CD4-positive, alpha-beta T cell treated with Interleukin-6 at 100 ng/mL for 8 hours (primary cell): ENCODE measurements around the gene ATP2A3.
"Not testable (repeated sequence)": the region's sequence is repeated elsewhere in the genome, so short reads cannot be mapped to it uniquely, and the experiment has no call there.

ENCODE experiments used
- DNase-seq: peaks from one replicate; pipeline ENCODE4 v3.0.0-alpha.2; 2020; ENCODE audit warnings: mixed read lengths, low spot score

ATP2A3 gene

DNA sequence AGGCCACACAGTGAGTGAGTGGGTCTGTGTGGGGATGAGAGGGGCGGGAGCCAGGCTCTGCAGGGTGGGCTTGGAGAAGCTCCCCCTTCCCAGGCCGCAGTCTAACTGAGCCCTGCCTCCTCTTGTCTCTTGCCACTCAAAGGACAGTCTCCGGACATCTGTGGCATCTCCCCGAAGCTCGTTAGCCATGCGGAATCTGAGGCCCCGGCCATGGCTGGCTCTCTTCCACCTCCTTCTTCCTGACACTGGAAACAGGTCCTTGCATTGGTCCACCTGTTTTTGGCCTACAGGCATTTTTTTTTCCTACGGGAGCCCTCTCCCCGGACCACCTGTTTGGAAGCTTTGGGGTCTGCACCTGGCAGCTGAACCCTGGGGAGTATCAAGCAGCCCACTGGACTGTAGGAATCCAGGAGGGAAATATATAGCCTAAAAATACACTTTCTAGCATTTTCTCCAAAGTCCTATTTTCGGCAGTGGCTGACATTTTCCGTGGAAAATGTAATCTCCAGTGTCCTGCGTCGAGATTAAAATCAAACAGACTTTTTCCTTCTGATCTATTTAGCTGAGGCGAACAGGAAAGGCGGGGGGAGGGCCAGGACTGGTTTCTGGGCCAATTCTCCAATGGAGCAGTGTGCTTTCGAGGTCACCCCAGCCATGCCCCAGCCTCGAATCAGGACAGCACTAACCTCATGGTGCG lies 9.1 kb downstream of the ATP2A3 start:
- DNase-seq: no peak

DNA sequence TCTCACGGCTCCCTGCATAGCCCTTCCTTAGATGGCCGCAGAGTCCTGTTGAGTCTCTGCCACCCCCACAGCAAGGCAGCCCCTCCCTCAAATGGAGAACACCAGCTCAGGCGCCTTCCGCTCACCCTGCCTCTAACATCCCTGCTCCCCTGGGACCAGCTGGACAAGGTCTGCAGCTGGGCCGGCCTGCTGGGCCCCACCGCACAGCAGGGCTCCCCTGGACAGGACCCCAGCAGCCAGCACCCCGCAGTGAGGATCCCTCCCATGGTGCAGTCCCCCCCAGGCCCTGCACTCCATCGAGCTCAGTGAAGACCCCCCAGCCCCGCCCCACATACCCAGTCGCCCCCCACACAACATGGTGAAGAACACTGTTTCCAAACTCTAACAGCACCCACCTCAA lies 10.2 kb downstream of the ATP2A3 start:
- no peak for DNase-seq

DNA sequence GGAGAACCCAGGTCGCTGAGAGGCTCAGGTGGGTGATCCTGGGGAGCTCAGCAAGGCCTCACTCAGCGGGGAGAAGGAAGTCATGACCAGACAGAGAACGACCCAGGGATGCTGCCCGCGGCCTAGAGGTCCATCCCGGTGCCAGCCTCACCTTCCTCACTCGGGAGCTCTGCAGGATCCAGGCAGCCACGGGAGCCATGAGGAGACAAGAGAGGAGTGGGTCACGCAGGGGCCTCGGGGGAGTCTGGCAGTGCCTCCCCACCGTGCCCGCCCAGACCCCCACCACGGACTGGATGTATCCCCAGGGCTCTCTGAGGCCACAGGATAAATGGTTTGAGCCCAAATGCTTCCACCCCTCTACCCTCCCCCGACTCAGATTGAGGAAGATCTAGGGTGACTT lies 10.7 kb downstream of the ATP2A3 start:
- DNase-seq: no peak

DNA sequence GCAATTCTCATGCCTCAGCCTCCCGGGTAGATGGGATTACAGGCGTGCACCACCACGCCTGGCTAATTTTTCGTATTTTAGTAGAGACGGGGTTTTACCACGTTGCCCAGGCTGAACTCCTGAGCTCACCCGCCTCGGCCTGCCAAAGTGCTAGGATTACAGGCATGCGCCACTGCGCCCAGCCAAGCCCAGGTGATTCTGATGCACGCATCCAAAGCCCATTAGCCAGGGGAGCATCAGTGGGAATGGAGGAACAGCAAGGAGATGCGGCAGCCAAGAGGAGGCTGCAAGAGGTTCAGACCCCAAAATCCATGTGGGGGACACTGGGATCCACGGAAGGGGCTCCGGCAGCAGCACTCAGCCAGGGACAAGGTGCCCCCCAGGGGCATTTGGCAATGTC lies 12.1 kb downstream of the ATP2A3 start:
- DNase-seq: no peak

DNA sequence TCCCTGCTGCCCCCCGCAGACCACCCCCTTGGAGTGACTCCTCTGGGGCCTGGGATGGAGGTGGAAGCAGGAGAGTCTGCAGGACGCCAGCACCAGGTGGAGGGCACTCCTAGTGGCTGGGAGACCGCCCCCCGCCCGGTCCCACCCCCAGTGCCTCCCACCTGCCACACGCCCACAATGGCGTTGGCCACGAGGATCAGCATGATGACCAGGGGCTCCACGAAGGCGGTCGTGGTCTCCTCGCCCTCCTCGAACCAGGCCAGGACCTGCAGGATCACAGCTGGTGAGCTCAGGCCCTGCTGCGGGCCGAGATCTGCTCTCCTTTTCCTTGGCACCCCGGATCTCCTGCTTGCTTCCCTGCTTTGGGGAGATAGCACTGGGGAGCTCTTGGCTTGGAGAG lies 12.8 kb downstream of the ATP2A3 start:
- DNase-seq: no peak

DNA sequence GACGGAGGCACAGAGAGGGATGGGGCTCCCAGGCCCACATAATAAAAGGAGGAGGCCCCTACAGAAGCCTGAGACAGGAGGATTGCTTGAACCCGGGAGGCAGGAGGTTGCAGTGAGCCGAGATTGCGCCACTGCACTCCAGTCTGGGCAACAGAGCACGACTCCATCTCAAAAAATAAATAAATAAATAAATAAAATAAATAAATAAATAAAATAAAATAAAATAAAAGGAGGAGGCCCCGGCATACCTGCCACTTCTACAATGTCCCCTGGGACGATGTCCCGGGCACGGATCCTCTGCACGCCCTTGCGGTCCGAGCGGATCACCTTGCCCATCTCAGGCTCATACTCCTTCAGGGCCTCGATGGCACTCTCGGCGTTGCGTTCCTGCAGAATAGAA lies 13.2 kb downstream of the ATP2A3 start:
- DNase-seq: no peak

DNA sequence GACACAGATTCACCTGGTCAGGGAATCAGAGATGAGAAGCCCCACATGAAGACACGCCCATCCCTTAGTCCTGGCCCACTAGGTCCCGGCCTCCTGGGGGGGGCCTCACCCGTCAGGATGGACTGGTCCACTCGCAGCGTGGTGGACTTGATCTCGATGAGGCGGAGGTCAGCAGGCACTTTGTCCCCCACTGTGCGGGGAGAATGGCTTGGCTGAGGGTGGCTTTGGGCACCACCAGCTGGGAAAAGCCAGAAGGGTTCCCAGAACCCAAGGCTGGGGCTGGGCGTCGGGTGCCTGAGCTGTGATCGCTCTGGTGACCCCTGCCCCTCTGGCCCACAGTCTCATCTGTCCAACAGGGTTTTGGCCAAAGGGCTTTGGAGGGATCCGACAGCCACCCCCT lies 13.7 kb downstream of the ATP2A3 start:
- DNase-seq: no peak

DNA sequence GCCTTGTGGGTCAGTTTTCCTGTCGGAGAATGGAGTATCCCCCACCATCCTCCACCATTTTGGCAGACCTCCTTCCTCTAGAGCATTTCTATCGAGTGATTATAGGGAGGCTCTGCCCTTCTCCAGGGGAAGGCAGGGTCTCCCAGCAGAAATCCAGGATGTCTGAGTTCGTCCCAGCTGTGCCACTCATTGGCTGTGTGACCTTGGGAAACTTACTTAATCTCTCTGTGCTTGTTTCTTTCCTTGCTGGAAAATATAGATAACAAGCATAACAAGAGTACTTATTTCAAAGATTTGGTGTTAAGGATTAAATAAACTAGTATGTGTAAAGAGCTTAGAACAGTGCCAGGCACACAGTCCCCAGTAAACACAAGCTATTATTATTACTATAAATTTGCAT lies 14.8 kb downstream of the ATP2A3 start:
- DNase-seq: no peak

DNA sequence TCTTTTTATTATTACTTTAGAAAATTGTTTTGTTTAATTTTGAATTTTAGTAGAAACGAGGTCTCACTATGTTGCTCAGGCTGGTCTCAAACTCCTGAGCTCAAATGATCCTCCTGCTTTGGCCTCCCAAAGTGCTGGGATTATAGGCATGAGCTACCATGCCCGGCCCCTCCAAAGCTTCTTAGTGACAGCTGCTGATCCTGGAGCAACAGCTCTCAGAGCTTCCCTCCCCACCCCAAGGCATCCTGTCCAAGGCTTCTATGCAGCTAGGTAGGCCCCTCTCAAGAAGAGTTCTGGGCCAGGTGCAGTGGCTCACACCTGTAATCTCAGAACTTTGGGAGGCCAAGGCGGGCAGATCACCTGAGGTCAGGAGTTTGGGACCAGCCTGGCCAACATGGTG lies 15.7 kb downstream of the ATP2A3 start:
- DNase-seq: not testable (repeated sequence)

DNA sequence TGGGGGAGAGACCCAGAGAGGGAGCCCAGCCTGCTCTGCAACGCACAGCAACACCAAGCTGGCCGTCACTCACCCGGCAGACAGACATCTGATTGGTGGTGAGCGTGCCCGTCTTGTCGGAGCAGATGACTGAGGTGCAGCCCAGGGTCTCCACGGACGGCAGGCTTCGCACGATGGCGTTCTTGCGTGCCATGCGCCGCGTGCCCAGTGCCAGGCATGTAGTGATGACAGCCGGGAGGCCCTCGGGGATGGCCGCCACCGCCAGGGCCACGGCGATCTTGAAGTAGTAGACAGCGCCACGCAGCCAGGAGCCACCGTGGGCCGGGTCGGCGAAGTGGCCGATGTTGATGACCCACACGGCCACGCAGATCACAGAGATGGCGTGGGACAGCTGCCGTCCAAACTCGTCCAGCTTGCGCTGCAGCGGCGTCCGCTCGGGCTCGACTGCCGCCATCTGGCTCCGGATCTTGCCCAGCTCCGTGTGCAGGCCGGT lies 16.9 kb downstream of the ATP2A3 start:
- DNase-seq: no peak

DNA sequence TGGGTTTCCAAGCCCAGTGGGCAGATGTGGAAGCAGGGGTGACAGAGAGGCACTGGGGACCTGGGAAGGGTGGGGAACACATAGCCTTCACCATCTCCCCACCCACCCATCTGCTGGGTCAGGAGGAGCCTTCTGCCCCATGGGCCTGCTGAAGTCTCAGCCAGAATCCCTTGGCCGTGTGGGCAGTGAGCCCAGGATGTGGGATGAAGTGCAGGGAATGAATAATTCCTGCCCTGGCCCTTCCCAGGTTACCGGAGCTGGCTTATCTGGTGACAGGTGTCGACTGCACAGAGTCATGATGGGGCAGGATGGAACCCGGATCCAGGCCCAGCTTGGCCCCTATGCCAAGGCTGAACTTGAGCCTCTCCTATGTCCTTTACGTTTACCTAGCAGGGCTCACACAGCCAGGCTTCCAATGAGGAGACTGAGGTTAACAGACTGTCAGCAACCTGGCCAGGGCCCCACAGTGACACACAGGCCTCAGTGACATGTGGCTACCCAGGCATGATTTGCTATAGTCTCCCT lies 17.5 kb downstream of the ATP2A3 start:
- no peak for DNase-seq

DNA sequence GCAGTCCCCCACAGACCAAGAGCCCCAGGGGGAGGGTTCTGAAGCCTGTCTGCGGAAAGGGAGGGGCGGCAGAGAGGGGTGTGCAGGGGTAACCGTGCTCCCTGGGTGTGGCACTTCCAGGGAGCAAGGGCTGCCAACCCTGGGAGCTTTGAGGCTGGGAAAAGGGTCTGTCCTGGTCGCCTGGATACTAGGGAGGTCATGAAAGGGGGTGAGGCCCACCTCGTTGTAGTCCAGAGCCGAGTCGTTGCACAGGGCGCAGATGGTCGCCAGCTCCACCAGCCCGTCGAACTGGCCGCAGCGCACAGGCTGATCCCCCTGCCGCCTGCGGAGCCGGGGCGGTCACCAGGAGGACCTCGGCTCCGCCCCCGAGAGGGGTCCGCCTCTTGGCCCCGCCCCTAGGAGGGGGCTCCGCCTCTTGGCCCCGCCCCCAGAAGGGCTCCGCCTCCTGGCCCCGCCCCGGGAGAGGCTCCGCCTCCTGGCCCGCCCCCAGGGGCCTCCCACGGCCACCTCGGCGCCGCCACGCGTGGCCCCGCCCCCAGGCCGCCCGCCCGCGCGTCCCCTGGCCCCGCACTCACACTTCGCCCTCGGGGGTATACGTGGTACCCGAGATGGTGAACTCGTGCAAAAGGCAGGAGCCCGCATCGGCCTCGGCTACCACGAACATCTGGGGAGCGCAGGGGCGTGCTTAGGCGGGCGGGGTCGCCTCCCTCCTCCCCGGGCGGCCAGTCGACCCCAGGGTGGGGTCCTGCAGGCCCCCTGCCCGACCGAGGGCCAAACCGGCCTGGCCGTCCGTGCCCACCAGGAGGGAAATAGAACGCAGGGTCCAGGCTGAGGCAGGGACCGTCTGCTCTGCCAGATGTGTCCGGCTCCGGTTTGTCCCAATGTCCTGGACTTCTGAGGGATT lies 19.5 kb downstream of the ATP2A3 start:
- DNase-seq: no peak

DNA sequence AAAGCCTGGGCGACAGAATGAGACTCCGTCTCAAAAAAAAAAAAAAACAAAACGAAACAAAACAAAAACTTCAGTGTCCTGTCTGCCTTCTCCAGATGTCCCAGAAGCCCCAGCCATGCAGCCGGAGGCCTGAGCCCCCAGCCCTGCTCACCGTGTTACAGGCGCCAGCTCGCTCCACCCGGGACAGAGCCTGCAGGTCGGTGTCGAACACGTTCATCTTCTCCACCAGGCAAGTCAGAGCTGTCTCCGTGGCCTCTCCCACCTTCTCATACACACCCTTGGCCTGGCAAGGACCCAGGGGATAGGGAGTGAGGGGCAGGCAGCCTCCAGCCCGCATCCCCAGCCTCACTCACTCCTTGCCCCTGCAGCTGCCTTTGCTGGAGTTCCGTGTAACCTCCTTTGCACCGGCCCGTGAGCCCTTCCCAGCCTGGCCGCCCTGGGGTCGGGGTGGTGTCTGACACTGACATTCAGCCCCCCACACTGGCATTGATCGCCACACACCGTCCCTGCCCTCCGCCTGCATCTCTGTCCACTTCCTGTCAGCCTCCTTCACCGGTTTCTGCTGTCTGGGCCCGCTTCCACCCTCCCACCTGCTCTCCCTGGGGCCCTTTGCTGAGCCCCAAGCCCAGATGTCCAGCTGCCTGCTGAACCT lies 20.9 kb downstream of the ATP2A3 start:
- no peak for DNase-seq

DNA sequence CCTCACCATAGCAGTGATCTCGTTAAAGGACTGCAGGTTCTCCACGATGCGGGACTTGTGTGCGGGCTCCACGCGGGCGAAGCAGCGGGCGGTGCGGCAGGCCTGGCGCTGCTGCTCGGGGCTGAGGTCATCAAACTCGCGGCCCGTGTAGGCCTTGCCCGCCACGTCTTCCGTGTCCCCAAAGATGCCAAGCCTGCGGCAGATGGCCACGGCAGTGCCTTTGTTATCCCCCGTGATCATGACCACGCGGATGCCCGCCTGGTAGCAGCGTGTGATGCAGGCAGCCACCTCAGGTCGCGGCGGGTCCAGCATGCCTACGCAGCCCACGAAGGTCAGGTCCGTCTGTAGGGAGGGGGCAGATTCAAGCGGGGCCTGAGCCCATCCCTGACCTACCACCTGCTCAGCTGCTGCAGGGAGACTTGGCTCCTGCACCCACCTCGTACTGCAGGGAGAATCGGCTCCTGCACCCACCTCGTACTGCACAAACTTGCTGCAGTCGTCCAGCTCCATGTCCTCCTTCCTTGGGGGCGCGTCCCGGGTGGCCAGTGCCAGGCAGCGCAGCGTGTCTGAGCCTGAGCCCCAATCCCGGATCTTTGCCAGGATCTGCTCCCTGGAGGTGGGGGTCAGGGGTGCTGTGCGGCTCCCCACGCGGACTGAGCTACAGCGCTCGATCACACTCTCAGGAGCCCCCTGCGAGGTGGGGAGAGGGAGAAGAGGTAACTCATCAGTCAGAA lies 23.1 kb downstream of the ATP2A3 start:
- no peak for DNase-seq

DNA sequence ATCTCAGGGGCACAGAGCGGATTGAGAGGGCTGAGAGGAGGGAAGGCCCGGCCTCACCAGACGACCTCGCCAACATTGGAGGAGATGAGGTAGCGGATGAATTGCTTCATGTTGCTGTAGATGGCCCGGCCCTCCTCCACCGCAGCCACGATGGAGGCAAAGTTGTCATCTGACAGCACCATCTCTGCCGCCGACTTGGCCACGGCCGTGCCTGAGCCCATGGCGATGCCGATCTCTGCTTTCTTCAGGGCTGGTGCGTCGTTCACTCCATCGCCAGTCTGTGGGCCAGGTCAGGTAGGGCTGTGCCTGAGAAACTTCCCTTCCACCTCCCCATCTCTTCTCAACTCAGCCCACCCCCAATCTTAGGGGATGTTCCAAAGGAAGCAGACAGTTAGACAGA lies 26.9 kb downstream of the ATP2A3 start:
- DNase-seq: no peak

DNA sequence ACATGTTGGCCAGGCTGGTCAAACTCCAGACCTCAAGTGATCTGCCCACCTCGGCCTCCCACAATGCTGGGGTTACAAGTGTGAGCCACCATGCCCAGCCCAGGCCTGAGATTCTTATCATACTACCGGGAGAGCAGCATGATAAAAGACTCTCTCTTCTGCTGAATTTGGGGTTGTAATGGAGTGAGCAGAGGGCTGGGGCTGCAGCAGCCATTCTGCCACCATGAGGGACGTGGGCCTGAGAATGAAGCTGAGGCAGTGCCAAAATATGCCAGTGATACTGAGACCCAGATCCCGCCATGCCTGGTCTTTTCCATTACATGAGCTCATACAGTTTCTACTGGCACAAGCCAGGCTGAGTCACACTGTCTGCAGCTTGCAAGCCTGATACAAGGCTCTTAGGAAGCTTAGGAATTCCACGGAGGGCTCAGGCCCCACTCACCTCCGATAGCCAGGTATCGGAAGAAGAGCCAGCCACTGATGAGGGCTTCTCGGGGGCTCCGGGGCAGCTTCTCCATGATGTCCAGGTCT lies 28.3 kb downstream of the ATP2A3 start:
- DNase-seq: no peak

DNA sequence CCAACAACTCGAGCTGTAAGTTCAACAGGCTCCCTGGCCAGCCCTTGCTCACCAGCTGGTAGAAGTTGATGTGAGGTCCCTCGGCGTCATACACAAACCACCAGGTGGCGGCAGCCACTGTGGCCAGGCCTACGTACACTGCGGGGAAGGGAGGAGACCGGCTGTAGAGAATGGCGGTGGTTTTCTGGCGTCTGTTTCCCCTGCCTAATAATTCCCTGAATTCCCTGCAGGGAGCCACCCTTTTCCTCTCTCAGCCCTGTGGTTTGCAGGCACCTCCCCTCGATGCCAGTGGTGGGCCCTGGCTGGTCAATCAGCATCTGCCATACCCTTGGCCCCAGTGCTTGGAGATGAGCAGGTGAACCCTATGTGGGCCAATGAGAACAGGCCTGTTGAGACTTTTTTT lies 29.1 kb downstream of the ATP2A3 start:
- DNase-seq: no peak

DNA sequence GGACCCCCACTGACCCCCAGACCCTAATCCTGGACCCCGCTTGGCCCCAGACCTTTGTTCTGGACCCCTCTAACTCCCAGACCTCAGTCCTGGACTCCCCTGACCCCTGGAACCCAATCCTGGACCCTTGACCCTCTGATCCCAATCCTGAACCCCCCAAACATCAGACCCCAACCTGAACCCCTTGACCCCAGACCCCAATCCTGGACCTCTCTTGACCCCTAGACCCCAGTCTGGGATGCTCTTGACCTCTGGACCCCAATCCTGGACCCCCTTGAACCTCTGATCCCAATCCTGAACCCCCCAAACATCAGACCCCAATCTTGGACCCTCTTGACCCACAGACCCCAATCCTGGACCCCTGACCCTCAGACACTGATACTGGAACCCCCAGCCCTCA lies 34.5 kb downstream of the ATP2A3 start:
- no peak for DNase-seq

DNA sequence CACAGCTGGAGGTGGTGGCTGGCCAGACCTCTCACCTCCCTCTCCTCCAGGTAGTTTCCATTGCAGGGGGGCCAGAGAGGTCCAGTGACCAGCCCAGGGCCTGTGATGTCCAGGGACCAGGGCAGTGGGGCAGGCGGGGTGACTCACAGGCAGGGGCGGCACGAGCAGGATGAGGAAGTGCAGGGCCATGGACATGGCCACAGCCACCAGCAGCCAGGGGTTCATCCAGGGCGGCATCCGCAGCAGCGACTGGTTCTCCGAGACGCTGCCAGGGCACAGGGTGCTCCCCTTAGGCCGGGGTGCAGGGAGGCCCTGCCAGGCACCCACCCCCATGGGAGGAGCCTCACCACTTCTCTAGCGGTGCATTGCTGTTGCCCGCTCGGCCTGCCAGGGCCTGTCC lies 35.1 kb downstream of the ATP2A3 start:
- no peak for DNase-seq

DNA sequence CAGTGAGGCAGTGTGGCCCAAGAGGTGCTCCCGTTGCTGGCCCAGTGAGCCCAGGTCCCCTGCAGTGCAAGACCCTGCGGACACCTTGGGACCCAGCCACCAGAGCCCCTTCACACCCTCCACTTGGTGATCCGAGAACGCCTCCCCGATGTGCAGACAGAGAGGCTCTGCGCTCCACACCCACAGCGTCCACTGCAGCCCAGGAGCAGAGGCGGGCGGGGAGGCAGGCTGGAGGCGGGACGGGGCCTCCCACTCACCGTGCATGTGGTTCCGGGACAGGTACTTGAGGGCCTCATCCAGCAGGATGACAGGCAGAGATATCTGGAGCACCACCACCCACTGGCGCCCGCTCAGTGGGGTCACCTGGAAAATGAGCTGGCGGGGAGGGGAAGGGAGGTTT lies 35.8 kb downstream of the ATP2A3 start:
- no peak for DNase-seq

DNA sequence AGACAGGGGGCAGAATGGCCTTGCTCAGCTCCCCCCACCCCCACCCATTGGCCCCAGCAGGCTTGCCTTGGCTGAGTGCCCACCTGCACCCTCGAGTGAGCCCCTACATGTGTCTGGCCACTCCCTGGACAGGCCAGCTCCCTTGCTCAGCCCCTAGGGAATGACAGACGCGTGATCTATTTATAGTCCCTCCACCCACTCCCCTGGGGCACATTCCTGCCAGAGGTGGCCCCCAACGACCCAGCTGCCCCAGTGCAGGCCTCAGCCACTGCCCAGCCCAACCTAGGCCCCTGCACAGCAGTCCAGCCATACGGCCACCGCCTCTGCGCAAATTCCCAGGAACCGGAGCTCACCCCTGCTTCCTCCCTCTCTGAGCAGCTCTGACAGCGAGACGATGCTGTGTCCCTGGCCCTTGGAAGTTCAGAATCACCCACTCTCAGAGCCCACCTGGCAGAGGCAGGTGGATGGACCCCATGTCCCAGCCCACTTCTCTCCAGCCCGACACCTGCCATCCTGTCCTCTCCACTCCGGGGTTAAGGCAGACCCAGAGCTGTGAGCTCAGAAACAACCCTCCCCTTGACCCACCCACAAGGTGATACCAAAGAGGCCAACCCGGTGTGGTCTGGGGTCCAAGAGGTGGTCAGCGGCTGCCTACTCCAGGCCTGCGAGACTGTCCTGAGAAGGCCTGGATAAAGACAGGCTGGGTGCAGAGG lies 36.5 kb downstream of the ATP2A3 start:
- no peak for DNase-seq
